Caco-2 (cell line): ENCODE results near the gene NLE1. TPM values are rescaled to one million over a fixed set of nuclear protein-coding genes. Genes with fewer than 3 reads are reported as not detected.
"Not testable (repeated sequence)": the region's sequence is repeated elsewhere in the genome, so short reads cannot be mapped to it uniquely, and the experiment has no call there.

Experiments
- BruUV-seq: library from RNA; stranded (reverse); fragments of 400-500 nt; replicated peaks from 2 replicates; lab custom pipeline; 2021; lab: Mats Ljungman, UMichigan
- CTCF ChIA-PET: fragments of 300-600 bp; sonication (Branson Sonifier 250); formaldehyde crosslinking; loops from one replicate; lab custom pipeline; 2022; ENCODE audit warnings: antibody characterized with exemption; lab: Charles Lee
- POLR2A ChIA-PET: fragments of 300-600 bp; sonication (Branson Sonifier 250); formaldehyde crosslinking; loops from one replicate; lab custom pipeline; 2022; ENCODE audit warnings: antibody characterized with exemption; lab: Charles Lee
- DNase-seq, 2 experiments: peaks; one replicate each; pipeline versions ENCODE4 v3.0.0 to v3.0.0-alpha.2; 2020 to 2022
- H3K27me3 ChIP-seq: replicated peaks from 2 replicates; pipeline ENCODE4 v1.6.0; 2011; ENCODE audit warnings: low read length; ENCODE audit not compliant: control insufficient read depth, insufficient read depth
- H3K36me3 ChIP-seq: 2 replicates; pipeline ENCODE4 v1.5.1; 2011; ENCODE audit warnings: low read length; ENCODE audit not compliant: control insufficient read depth, insufficient read depth
- H3K4me1 ChIP-seq: fragments of 250-450 bp; sonication (Bioruptor Pico); 2 replicates; pipeline ENCODE4 v1.5.1; 2020; ENCODE audit warnings: mild to moderate bottlenecking
- H3K4me3 ChIP-seq: 2 replicates; pipeline ENCODE4 v1.5.1; 2011; ENCODE audit warnings: low read depth, mild to moderate bottlenecking, control low read depth, low read length
- H3K9me3 ChIP-seq: fragments of 250-450 bp; sonication (Bioruptor Pico); 2 replicates; pipeline ENCODE4 v1.5.1; 2020; ENCODE audit warnings: mild to moderate bottlenecking, moderate library complexity
- H3K27ac Mint-ChIP-seq: one replicate; pipeline ENCODE4 v1.8.0; 2022; ENCODE audit warnings: mixed read lengths; ENCODE audit not compliant: unreplicated experiment
- H3K27me3 Mint-ChIP-seq: one replicate; pipeline ENCODE4 v1.8.0; 2022; ENCODE audit warnings: mixed read lengths; ENCODE audit not compliant: insufficient read depth, unreplicated experiment
- H3K36me3 Mint-ChIP-seq: one replicate; pipeline ENCODE4 v1.8.0; 2022; ENCODE audit warnings: mild to moderate bottlenecking, mixed read lengths; ENCODE audit not compliant: insufficient read depth, unreplicated experiment
- H3K4me1 Mint-ChIP-seq: one replicate; pipeline ENCODE4 v1.8.0; 2022; ENCODE audit warnings: low read depth, mixed read lengths; ENCODE audit not compliant: unreplicated experiment
- H3K4me3 Mint-ChIP-seq: one replicate; pipeline ENCODE4 v1.8.0; 2022; ENCODE audit warnings: mild to moderate bottlenecking, moderate library complexity, mixed read lengths; ENCODE audit not compliant: unreplicated experiment
- H3K9me3 Mint-ChIP-seq: one replicate; pipeline ENCODE4 v1.8.0; 2022; ENCODE audit warnings: mixed read lengths; ENCODE audit not compliant: unreplicated experiment
- intact Hi-C: fragments of 100-400 bp; cut with micrococcal nuclease; formaldehyde crosslinking; loops from one replicate; pipeline ENCODE4 v1.10.0; 2022; ENCODE audit not compliant: unreplicated experiment
- total RNA-seq: library from RNA; stranded (reverse); gene quantifications from 2 replicates; pipeline ENCODE4 v1.2.3, GENCODE V29; 2022
- TF ChIP-seq, protein P1 (sequence below), 2 experiments: fragments of 200-600 bp in 1 of 2; IDR thresholded peaks; 1 replicate in 1 of 2; 2 replicates in 1 of 2; pipeline versions ENCODE4 v1.5.1 to v1.8.0; 2011 to 2022; ENCODE audit warnings: antibody characterized with exemption in 1 of 2, control low read depth in 1 of 2, inconsistent platforms in 1 of 2, low read depth in 1 of 2, low read length in 1 of 2, mild to moderate bottlenecking in 1 of 2, moderate library complexity in 1 of 2; ENCODE audit not compliant: insufficient read depth in 1 of 2, severe bottlenecking in 1 of 2, unreplicated experiment in 1 of 2

The NLE1 gene
- total RNA-seq, 1 experiment from 2014 or later, result 24.8 TPM

- no peaks in the 10 kb centered on the region for H3K27me3 Mint-ChIP-seq
- H3K36me3 Mint-ChIP-seq, result peaks cover 6% of the 10 kb centered on the region
- ChIA-PET CTCF (no interaction called here), POLR2A (interaction anchor here (0.7 kb wide), 1 partner anchor 28 kb away, joined by 3 read pairs; no protein-coding TSS in a partner anchor)
- H3K27ac Mint-ChIP-seq, result no peak overlapping the region
- Histone ChIP-seq H3K4me1 (no peaks in the 10 kb centered on the region), H3K9me3 (no peaks in the 10 kb centered on the region), H3K4me3 (no peak overlapping the region), H3K27me3 (no peaks in the 10 kb centered on the region), H3K36me3 (no peaks in the 10 kb centered on the region)
- H3K9me3 Mint-ChIP-seq, result no peaks in the 10 kb centered on the region
- no peak for DNase-seq
- no TSS peak for BruUV-seq
- H3K4me3 Mint-ChIP-seq, result no peak overlapping the region
- intact Hi-C loops, result no loop called here
- no peaks in the 10 kb centered on the region for H3K4me1 Mint-ChIP-seq
- TF ChIP-seq, protein P1, sequence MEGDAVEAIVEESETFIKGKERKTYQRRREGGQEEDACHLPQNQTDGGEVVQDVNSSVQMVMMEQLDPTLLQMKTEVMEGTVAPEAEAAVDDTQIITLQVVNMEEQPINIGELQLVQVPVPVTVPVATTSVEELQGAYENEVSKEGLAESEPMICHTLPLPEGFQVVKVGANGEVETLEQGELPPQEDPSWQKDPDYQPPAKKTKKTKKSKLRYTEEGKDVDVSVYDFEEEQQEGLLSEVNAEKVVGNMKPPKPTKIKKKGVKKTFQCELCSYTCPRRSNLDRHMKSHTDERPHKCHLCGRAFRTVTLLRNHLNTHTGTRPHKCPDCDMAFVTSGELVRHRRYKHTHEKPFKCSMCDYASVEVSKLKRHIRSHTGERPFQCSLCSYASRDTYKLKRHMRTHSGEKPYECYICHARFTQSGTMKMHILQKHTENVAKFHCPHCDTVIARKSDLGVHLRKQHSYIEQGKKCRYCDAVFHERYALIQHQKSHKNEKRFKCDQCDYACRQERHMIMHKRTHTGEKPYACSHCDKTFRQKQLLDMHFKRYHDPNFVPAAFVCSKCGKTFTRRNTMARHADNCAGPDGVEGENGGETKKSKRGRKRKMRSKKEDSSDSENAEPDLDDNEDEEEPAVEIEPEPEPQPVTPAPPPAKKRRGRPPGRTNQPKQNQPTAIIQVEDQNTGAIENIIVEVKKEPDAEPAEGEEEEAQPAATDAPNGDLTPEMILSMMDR (IDR thresholded peaks at IDR 0.05; ENCODE audit: insufficient read depth in 1 of 2, low read depth in 1 of 2, low read length in 1 of 2, severe bottlenecking in 1 of 2, unreplicated experiment in 1 of 2), result no peak
Observed at GRCh38 chr17:35095741-35096140, 46.4 kb downstream of the NLE1 start.

- Histone ChIP-seq H3K27me3 (no peaks in the 10 kb centered on the region), H3K9me3 (no peaks in the 10 kb centered on the region), H3K36me3 (no peaks in the 10 kb centered on the region), H3K4me3 (no peak overlapping the region), H3K4me1 (no peaks in the 10 kb centered on the region)
- Mint-ChIP-seq H3K27me3 (no peaks in the 10 kb centered on the region), H3K36me3 (peaks cover 6% of the 10 kb centered on the region), H3K4me1 (no peaks in the 10 kb centered on the region), H3K27ac (no peak overlapping the region), H3K4me3 (no peak overlapping the region), H3K9me3 (no peaks in the 10 kb centered on the region)
- no peak for DNase-seq
- CTCF ChIA-PET, result no interaction called here
- no TSS peak for BruUV-seq
- TF ChIP-seq, protein P1 (IDR thresholded peaks at IDR 0.05; ENCODE audit: insufficient read depth in 1 of 2, low read depth in 1 of 2, low read length in 1 of 2, severe bottlenecking in 1 of 2, unreplicated experiment in 1 of 2), result no peak
- intact Hi-C loops, result no loop called here
- POLR2A ChIA-PET, result no interaction called here
Observed at GRCh38 chr17:35094902-35095301, 47.2 kb downstream of the NLE1 start.

- H3K27me3 Mint-ChIP-seq, H3K36me3 Mint-ChIP-seq, CTCF ChIA-PET, H3K4me3 ChIP-seq, POLR2A ChIA-PET, H3K4me3 Mint-ChIP-seq, H3K27me3 ChIP-seq, H3K9me3 Mint-ChIP-seq, H3K9me3 ChIP-seq, intact Hi-C loops, H3K36me3 ChIP-seq, BruUV-seq, DNase-seq: not testable (repeated sequence)
- peaks cover 11% of the 10 kb centered on the region for H3K4me1 ChIP-seq
- peaks cover 14% of the 10 kb centered on the region for H3K4me1 Mint-ChIP-seq
- H3K27ac Mint-ChIP-seq, result peak overlapping the region; percentile 6
Observed at GRCh38 chr17:35090707-35091106, 51.4 kb downstream of the NLE1 start.
